Ectodermal cell (in vitro differentiated cells): Measurements from ENCODE around the gene OR51B4.
"Not testable (repeated sequence)": the region's sequence is repeated elsewhere in the genome, so short reads cannot be mapped to it uniquely, and the experiment has no call there.

Experiments
- H3K27ac ChIP-seq: 2 replicates; pipeline ENCODE4 v1.7.0; 2013; ENCODE audit warnings: mild to moderate bottlenecking, low read depth, low read length; ENCODE audit not compliant: insufficient read depth, poor library complexity, severe bottlenecking
- H3K27me3 ChIP-seq: 2 replicates; pipeline ENCODE4 v1.7.0; 2013; ENCODE audit warnings: mild to moderate bottlenecking, low read length; ENCODE audit not compliant: insufficient read depth, control insufficient read depth, poor library complexity, severe bottlenecking
- H3K36me3 ChIP-seq: one replicate; pipeline ENCODE4 v1.7.0; 2013; ENCODE audit warnings: low read length; ENCODE audit not compliant: control insufficient read depth, insufficient read depth
- H3K4me1 ChIP-seq: one replicate; pipeline ENCODE4 v1.7.0; 2013; ENCODE audit warnings: low read length; ENCODE audit not compliant: control insufficient read depth, insufficient read depth
- H3K4me3 ChIP-seq: 2 replicates; pipeline ENCODE4 v1.7.0; 2013; ENCODE audit warnings: low read depth, low read length, control low read depth; ENCODE audit not compliant: insufficient read depth
- H3K9me3 ChIP-seq: 2 replicates; pipeline ENCODE4 v1.7.0; 2013; ENCODE audit warnings: mild to moderate bottlenecking, low read length, moderate library complexity; ENCODE audit not compliant: control insufficient read depth
- WGBS, 2 experiments: methylation state at CpG; one replicate each; pipeline ENCODE4 v1.1.7; 2013; ENCODE audit warnings: missing lambda C conversion rate in 2 of 2; 5-methylcytosine and 5-hydroxymethylcytosine counted together

OR51B4 gene

GRCh38 chr11:5254646-5255413 lies 46.9 kb downstream of the OR51B4 start, which contains the start of gene HBG2:
Gene HBG2, minus strand, starts transcription at chr11:5254781. Its CDS starts 53 bp downstream, at chr11:5254728.
- H3K36me3 ChIP-seq, H3K9me3 ChIP-seq, H3K27me3 ChIP-seq, H3K27ac ChIP-seq, H3K4me3 ChIP-seq, H3K4me1 ChIP-seq: not testable (repeated sequence)
- 94% methylated on average over 2 to 3 of the region's 9 CpGs for WGBS, 2 experiments

GRCh38 chr11:5254023-5254422 lies 47.7 kb downstream of the OR51B4 start:
- H3K4me1 ChIP-seq, H3K36me3 ChIP-seq, H3K27me3 ChIP-seq, H3K27ac ChIP-seq, H3K4me3 ChIP-seq, H3K9me3 ChIP-seq: not testable (repeated sequence)
- WGBS, 2 experiments: 92% methylated on average over 2 of the region's 2 CpGs

- H3K27me3 ChIP-seq, H3K27ac ChIP-seq, H3K9me3 ChIP-seq, H3K36me3 ChIP-seq, H3K4me1 ChIP-seq, H3K4me3 ChIP-seq: not testable (repeated sequence)
- 81% methylated on average over 5 of the region's 5 CpGs for WGBS, 2 experiments
These were observed 48.3 kb downstream of the OR51B4 start for GRCh38 chr11:5253440-5253839.

- no peaks in the 10 kb centered on the region for H3K9me3 ChIP-seq
- no peaks in the 10 kb centered on the region for H3K36me3 ChIP-seq
- no peak overlapping the region for H3K4me3 ChIP-seq
- H3K27ac ChIP-seq: no peak overlapping the region
- H3K4me1 ChIP-seq: no peaks in the 10 kb centered on the region
- no peaks in the 10 kb centered on the region for H3K27me3 ChIP-seq
- WGBS, 2 experiments: 95 to 97% methylated on average over 1 of the region's 1 CpG
These were observed 48.9 kb downstream of the OR51B4 start for GRCh38 chr11:5252919-5253265.

GRCh38 chr11:5252192-5252918 lies 49.4 kb downstream of the OR51B4 start:
- WGBS, 2 experiments: 91 to 94% methylated on average over 9 of the region's 9 CpGs
- no peaks in the 10 kb centered on the region for H3K36me3 ChIP-seq
- H3K4me1 ChIP-seq: no peaks in the 10 kb centered on the region
- no peaks in the 10 kb centered on the region for H3K27me3 ChIP-seq
- H3K9me3 ChIP-seq: no peaks in the 10 kb centered on the region
- no peak overlapping the region for H3K27ac ChIP-seq
- no peak overlapping the region for H3K4me3 ChIP-seq

- WGBS, 2 experiments: 92% methylated on average over 1 to 2 of the region's 2 CpGs
- Histone ChIP-seq H3K9me3 (no peaks in the 10 kb centered on the region), H3K36me3 (no peaks in the 10 kb centered on the region), H3K27me3 (no peaks in the 10 kb centered on the region), H3K4me3 (no peak overlapping the region), H3K27ac (no peak overlapping the region), H3K4me1 (no peaks in the 10 kb centered on the region)
These were observed 50.0 kb downstream of the OR51B4 start for GRCh38 chr11:5251746-5252145.
